Glutamatergic neuron (in vitro differentiated cells): Measurements from ENCODE around the gene UNC13C. TPM values are rescaled to one million over a fixed set of nuclear protein-coding genes. Genes with fewer than 3 reads are reported as not detected.

Experiments used
- DNase-seq: peaks from one replicate; pipeline ENCODE4 v3.0.0; 2022
- H3K27ac Mint-ChIP-seq: one replicate; pipeline ENCODE4 v1.8.0; 2020; ENCODE audit warnings: mild to moderate bottlenecking, mixed read lengths, inconsistent platforms; ENCODE audit not compliant: unreplicated experiment
- H3K27me3 Mint-ChIP-seq: one replicate; pipeline ENCODE4 v1.8.0; 2020; ENCODE audit warnings: mild to moderate bottlenecking, moderate library complexity, mixed read lengths, inconsistent platforms; ENCODE audit not compliant: unreplicated experiment
- H3K36me3 Mint-ChIP-seq: one replicate; pipeline ENCODE4 v1.8.0; 2020; ENCODE audit warnings: mild to moderate bottlenecking, mixed read lengths, inconsistent platforms; ENCODE audit not compliant: unreplicated experiment
- H3K4me1 Mint-ChIP-seq: one replicate; pipeline ENCODE4 v1.8.0; 2020; ENCODE audit warnings: mild to moderate bottlenecking, low read depth, mixed read lengths, inconsistent platforms; ENCODE audit not compliant: unreplicated experiment
- H3K4me3 Mint-ChIP-seq: one replicate; pipeline ENCODE4 v1.8.0; 2020; ENCODE audit warnings: mild to moderate bottlenecking, mixed read lengths, inconsistent platforms; ENCODE audit not compliant: unreplicated experiment
- H3K9me3 Mint-ChIP-seq: one replicate; pipeline ENCODE4 v1.8.0; 2020; ENCODE audit warnings: mild to moderate bottlenecking, moderate library complexity, mixed read lengths, inconsistent platforms; ENCODE audit not compliant: unreplicated experiment
- total RNA-seq: library from RNA; stranded (reverse); fragmentation: NEBNext Ultra II Directional; extraction: Animal tissue kit (Norgen Biotek cat#: 25700); gene quantifications from one replicate; pipeline ENCODE4 v1.2.1, GENCODE V29; 2021; ENCODE audit not compliant: unreplicated experiment
- TF ChIP-seq, protein P1 (sequence below): fragments of 200-600 bp; sonication (generic); IDR thresholded peaks from one replicate; pipeline ENCODE4 v1.5.0; 2021; ENCODE audit not compliant: partially characterized antibody, unreplicated experiment

Gene UNC13C
- total RNA-seq, 1 donor from 2014 or later, result 0.49 TPM

DNA sequence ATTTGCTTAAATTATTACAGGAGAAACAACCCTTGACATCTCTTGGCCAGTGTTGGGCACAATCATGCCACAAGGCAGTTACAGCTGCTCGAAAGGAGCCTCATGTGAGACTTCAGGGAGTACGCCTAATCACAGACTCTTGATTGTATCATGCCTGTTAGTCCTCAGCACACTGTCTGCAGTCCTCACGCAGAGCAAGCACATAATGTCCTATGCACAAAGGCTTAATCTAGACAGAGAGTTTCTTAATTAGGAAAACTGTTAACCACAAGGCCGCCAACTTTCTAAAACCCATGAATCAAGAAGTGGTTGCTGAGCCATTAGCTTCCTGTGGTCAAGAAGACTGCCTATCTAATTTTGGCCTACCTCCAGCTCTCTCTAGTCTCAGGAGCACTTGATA lies 172.0 kb downstream of the UNC13C start:
- Mint-ChIP-seq H3K27me3 (no peaks in the 10 kb centered on the region), H3K27ac (no peak overlapping the region), H3K36me3 (no peaks in the 10 kb centered on the region), H3K4me1 (no peaks in the 10 kb centered on the region), H3K4me3 (no peak overlapping the region), H3K9me3 (no peaks in the 10 kb centered on the region)
- TF ChIP-seq, protein P1, sequence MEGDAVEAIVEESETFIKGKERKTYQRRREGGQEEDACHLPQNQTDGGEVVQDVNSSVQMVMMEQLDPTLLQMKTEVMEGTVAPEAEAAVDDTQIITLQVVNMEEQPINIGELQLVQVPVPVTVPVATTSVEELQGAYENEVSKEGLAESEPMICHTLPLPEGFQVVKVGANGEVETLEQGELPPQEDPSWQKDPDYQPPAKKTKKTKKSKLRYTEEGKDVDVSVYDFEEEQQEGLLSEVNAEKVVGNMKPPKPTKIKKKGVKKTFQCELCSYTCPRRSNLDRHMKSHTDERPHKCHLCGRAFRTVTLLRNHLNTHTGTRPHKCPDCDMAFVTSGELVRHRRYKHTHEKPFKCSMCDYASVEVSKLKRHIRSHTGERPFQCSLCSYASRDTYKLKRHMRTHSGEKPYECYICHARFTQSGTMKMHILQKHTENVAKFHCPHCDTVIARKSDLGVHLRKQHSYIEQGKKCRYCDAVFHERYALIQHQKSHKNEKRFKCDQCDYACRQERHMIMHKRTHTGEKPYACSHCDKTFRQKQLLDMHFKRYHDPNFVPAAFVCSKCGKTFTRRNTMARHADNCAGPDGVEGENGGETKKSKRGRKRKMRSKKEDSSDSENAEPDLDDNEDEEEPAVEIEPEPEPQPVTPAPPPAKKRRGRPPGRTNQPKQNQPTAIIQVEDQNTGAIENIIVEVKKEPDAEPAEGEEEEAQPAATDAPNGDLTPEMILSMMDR, result no peak
- DNase-seq, result no peak

DNA sequence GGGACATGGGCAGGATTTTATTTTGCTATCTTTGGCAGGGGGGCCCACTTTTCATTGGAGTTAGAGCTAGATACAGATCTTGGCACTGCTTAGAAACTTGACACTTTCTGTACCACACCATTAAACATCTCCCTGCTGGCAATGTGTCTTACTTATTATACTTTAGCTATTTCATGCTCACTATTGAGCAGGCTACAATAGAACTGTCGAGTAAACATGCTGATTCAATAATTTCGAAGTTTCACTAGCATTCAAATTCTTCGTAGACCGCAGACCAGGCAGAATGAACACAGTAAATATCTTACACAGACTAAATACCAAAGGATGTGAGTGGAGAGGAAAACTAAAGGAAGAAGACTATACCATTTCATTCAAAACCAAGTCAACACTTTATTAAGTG lies 180.8 kb downstream of the UNC13C start:
- no peaks in the 10 kb centered on the region for H3K36me3 Mint-ChIP-seq
- TF ChIP-seq, protein P1, result no peak
- H3K9me3 Mint-ChIP-seq, result no peaks in the 10 kb centered on the region
- H3K27ac Mint-ChIP-seq, result no peak overlapping the region
- no peaks in the 10 kb centered on the region for H3K4me1 Mint-ChIP-seq
- DNase-seq, result no peak
- H3K4me3 Mint-ChIP-seq, result no peak overlapping the region
- no peaks in the 10 kb centered on the region for H3K27me3 Mint-ChIP-seq

DNA sequence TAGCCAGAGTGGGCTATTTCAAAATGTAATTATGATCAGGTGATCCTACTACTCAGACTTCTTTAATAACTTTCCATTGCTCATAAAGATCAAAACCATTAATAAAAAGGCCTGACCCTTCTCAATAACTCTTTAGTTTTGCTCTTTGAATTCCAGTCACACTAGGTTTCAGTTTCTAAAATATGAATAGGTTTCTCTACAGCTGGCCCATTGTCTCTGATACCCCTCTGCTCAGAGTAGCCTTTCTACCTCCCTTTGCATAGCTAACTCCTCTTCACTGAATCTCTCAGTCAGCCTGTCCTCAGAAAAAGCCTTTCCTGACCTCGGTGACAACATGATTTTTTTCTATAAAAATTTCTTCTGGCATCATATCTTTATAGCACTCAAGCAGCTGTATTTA lies 209.1 kb downstream of the UNC13C start:
- Mint-ChIP-seq H3K4me3 (no peak overlapping the region), H3K4me1 (no peaks in the 10 kb centered on the region), H3K27me3 (no peaks in the 10 kb centered on the region), H3K27ac (no peak overlapping the region), H3K36me3 (no peaks in the 10 kb centered on the region), H3K9me3 (peaks cover 1% of the 10 kb centered on the region)
- TF ChIP-seq, protein P1, result no peak
- no peak for DNase-seq

DNA sequence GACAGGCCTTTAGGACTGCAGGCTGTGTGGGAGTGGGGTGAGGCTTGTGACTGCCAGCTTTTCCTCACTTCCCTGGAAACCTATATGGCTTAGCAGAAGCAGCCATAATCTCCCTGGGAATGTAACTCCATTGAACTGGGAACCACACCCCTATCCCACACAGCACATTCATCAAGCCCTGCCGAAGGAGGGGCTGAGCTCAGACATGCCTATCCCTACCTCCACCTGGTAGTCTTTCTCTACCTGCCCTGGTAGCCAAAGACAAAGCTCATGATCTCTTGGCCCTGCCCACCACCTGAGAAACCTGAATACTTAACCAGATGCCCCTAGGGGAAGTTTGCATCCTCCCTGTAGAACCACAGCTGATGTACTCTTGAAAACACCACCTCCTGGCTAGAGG lies 219.8 kb downstream of the UNC13C start:
- H3K9me3 Mint-ChIP-seq, result peaks cover 2% of the 10 kb centered on the region
- TF ChIP-seq, protein P1, result no peak
- DNase-seq, result no peak
- no peak overlapping the region for H3K27ac Mint-ChIP-seq
- peaks cover 1% of the 10 kb centered on the region for H3K27me3 Mint-ChIP-seq
- no peak overlapping the region for H3K4me3 Mint-ChIP-seq
- no peaks in the 10 kb centered on the region for H3K4me1 Mint-ChIP-seq
- no peaks in the 10 kb centered on the region for H3K36me3 Mint-ChIP-seq

DNA sequence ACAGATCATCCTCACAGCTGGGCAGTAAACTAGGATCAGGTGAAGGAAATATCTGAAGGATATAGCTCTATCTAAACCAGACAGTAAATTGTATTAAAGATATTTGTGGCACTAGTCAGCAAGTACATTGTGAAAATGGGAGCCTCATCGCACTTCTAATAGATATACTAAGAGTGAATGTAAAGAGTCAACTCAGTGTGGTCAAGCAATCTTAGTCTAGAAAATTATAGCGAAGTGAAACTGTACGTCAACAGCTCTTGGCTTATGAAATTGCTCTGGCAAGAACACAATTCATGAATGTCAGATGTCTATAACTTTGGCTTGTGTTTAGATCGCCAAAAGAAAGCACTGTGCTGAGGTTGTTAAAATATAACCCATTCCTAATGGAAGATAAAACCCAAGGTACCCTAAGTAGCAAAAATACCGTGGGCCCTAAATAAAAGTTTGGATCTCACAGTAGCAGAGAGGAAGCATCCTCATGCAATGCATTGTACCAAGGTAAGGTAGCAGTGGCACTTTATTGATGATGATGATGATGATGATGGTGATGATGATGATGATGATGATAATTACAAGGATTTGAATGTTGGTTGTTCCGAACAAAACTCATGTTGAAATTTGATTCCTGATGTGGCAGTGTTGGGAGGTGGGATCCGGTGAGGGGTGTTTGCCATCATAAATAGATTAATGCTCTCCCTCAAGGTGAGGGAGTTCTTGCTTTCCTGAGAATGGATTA lies 228.5 kb downstream of the UNC13C start:
- no peak overlapping the region for H3K4me3 Mint-ChIP-seq
- no peaks in the 10 kb centered on the region for H3K36me3 Mint-ChIP-seq
- no peak for DNase-seq
- H3K27ac Mint-ChIP-seq, result no peak overlapping the region
- no peaks in the 10 kb centered on the region for H3K27me3 Mint-ChIP-seq
- TF ChIP-seq, protein P1, result no peak
- no peaks in the 10 kb centered on the region for H3K4me1 Mint-ChIP-seq
- peaks cover 2% of the 10 kb centered on the region for H3K9me3 Mint-ChIP-seq
